Lower leg skin (tissue), 4 donors: Measurements from ENCODE around the gene ZFHX3. TPM values are rescaled to one million over a fixed set of nuclear protein-coding genes. Genes with fewer than 3 reads are reported as not detected.

Experiments
- DNase-seq, 2 donors: peaks; one replicate each; pipeline ENCODE4 v3.0.0-alpha.2; 2019; ENCODE audit warnings: low spot score in 2 of 2
- H3K4me3 ChIP-seq: fragments of 200-600 bp; sonication (generic); 2 replicates; pipeline ENCODE4 v1.5.1; 2017; ENCODE audit warnings: mild to moderate bottlenecking, low read depth; ENCODE audit not compliant: poor library complexity, severe bottlenecking
- POLR2A ChIP-seq, 2 donors: fragments of 450-650 bp; IDR thresholded peaks; one replicate each; pipeline ENCODE4 v1.6.1; 2016 to 2017; ENCODE audit warnings: antibody characterized with exemption in 2 of 2, mild to moderate bottlenecking in 1 of 2, moderate library complexity in 1 of 2
- WGBS, 2 donors: methylation state at CpG; one replicate each; pipeline ENCODE4 v1.1.5; 2018; 5-methylcytosine and 5-hydroxymethylcytosine counted together
- intact Hi-C: fragments of 100-400 bp; cut with DNase I; formaldehyde crosslinking; loops from one replicate; pipeline ENCODE4 v1.15.0; 2023; ENCODE audit warnings: low total_unique reads
- total RNA-seq, 4 donors: library from RNA; depleted of rRNA; stranded (reverse); fragments of >200 nt; gene quantifications; one replicate each; pipeline ENCODE4 v1.1.0, GENCODE V29; 2016
- TF ChIP-seq, protein P1 (sequence below), 3 donors: fragments of 450-650 bp; IDR thresholded peaks; one replicate each; pipeline ENCODE4 v1.5.1; 2016; ENCODE audit warnings: antibody characterized with exemption in 3 of 3, mild to moderate bottlenecking in 3 of 3, moderate library complexity in 2 of 3

ZFHX3 gene, protein sequence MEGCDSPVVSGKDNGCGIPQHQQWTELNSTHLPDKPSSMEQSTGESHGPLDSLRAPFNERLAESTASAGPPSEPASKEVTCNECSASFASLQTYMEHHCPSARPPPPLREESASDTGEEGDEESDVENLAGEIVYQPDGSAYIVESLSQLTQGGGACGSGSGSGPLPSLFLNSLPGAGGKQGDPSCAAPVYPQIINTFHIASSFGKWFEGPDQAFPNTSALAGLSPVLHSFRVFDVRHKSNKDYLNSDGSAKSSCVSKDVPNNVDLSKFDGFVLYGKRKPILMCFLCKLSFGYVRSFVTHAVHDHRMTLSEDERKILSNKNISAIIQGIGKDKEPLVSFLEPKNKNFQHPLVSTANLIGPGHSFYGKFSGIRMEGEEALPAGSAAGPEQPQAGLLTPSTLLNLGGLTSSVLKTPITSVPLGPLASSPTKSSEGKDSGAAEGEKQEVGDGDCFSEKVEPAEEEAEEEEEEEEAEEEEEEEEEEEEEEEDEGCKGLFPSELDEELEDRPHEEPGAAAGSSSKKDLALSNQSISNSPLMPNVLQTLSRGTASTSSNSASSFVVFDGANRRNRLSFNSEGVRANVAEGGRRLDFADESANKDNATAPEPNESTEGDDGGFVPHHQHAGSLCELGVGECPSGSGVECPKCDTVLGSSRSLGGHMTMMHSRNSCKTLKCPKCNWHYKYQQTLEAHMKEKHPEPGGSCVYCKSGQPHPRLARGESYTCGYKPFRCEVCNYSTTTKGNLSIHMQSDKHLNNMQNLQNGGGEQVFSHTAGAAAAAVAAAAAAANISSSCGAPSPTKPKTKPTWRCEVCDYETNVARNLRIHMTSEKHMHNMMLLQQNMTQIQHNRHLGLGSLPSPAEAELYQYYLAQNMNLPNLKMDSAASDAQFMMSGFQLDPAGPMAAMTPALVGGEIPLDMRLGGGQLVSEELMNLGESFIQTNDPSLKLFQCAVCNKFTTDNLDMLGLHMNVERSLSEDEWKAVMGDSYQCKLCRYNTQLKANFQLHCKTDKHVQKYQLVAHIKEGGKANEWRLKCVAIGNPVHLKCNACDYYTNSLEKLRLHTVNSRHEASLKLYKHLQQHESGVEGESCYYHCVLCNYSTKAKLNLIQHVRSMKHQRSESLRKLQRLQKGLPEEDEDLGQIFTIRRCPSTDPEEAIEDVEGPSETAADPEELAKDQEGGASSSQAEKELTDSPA (N-terminal part only)
- 10 to 100 TPM in 2 of 4 donors, 1 to 10 TPM in 2; 3.4 to 14.9 (median 10.0) TPM for total RNA-seq

DNA sequence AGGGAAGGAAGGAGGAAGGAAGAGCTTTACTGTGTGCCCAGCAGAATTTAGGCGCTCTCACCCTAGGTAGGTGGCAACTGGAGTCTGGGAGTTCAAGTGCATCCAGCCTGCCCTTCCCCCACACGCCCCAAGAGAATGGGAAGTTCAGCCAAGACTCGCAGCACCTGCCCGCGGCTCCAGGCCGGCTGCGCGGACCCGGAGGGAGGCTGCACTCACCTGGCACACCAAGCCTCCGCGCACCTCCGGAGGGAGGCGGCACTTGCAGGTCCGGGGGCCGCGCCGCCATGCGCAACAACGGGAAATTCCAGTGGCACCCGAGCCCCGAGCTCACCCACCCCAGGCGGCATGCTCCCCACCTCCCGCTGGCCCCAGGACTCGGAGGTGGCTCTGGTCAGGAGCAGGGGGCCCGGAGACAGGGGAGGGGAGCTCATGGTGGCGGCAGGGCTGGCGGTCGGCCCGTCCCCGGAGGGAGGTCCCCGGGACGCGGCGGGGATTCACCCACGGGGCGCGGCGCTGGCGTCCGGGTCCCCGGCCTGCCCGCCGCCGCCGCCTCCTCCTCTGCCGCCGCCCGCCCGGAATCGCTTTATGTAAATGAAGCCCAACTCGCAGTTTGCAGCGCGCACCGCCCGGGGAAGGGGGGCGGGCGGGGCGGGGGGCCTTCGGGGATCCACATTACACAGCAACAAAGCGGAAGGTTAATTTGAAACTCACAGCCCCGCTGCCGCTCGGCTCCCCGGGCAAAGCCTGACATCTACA is at the start of gene ZFHX3:
ZFHX3 (minus strand) TSS at position 593 of the 756 bp plus-strand sequence. CDS start 87,983 bp downstream, outside the sequence.
- intact Hi-C loops, result no loop called here
- peak; percentile 76 to 96 for DNase-seq
- TF ChIP-seq POLR2A (IDR thresholded peaks at IDR 0.05), result no peak
- TF ChIP-seq, protein P1, sequence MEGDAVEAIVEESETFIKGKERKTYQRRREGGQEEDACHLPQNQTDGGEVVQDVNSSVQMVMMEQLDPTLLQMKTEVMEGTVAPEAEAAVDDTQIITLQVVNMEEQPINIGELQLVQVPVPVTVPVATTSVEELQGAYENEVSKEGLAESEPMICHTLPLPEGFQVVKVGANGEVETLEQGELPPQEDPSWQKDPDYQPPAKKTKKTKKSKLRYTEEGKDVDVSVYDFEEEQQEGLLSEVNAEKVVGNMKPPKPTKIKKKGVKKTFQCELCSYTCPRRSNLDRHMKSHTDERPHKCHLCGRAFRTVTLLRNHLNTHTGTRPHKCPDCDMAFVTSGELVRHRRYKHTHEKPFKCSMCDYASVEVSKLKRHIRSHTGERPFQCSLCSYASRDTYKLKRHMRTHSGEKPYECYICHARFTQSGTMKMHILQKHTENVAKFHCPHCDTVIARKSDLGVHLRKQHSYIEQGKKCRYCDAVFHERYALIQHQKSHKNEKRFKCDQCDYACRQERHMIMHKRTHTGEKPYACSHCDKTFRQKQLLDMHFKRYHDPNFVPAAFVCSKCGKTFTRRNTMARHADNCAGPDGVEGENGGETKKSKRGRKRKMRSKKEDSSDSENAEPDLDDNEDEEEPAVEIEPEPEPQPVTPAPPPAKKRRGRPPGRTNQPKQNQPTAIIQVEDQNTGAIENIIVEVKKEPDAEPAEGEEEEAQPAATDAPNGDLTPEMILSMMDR (IDR thresholded peaks at IDR 0.05), result no peak
- 0 to 15% methylated on average over 8 to 40 of the region's 64 CpGs for WGBS, 2 donors
- peak within 1 kb of the TSS; percentile 72 for H3K4me3 ChIP-seq

DNA sequence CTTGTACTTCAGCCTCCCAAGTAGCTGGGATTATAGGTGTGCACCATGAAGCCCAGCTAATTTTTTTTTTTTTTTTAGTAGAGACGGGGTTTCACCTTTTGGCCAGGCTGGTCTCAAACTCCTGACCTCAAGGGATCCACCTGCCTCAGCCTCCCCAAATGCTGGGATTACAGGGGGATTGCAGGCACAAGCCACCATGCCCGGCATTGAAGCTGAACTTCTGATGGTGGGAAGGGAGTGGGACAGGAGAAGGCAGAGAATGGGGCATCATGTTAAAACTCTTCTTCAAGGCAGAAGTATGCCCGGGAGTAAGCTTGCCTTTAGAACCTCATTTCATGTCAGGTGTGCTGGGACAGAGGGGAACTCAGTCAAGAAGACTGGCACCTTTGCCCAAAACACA is 48.6 kb upstream of the ZFHX3 start:
- no peak for TF ChIP-seq POLR2A (IDR thresholded peaks at IDR 0.05)
- TF ChIP-seq, protein P1 (IDR thresholded peaks at IDR 0.05), result no peak
- intact Hi-C loops, result no loop called here
- 62 to 65% methylated on average over 3 of the region's 3 CpGs for WGBS, 2 donors
- no peak overlapping the region for H3K4me3 ChIP-seq
- DNase-seq, result no peak

DNA sequence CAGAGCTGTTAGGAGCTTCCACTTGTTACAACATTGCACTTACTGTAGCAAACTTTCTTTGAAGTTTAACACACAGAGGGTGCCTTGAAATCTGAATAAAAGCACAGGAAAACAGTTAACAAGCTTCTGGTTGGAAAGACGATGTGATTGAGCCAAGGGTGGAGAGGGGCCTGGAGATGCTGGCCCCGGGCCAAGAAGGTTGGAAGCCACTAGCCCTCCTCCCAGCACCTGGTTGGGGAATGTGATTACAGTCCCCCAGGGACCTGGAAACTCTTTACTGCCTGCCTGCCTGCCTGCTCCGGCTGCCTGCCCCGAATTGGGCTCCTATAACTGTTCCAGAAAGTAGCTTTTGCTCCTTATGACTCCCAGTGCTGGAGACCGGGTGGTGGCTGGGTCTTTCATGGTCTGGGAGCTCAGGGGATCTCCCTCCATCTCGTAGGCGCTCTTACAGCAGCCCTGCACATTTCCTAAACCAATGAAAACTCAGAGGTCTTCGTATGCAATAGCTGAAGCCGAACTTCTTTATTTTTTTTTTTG is 48.0 kb upstream of the ZFHX3 start:
- TF ChIP-seq, protein P1 (IDR thresholded peaks at IDR 0.05), result no peak
- no peak for TF ChIP-seq POLR2A (IDR thresholded peaks at IDR 0.05)
- intact Hi-C loops, result no loop called here
- DNase-seq, result no peak
- no peak overlapping the region for H3K4me3 ChIP-seq
- 15 to 18% methylated on average over 9 of the region's 9 CpGs for WGBS, 2 donors

DNA sequence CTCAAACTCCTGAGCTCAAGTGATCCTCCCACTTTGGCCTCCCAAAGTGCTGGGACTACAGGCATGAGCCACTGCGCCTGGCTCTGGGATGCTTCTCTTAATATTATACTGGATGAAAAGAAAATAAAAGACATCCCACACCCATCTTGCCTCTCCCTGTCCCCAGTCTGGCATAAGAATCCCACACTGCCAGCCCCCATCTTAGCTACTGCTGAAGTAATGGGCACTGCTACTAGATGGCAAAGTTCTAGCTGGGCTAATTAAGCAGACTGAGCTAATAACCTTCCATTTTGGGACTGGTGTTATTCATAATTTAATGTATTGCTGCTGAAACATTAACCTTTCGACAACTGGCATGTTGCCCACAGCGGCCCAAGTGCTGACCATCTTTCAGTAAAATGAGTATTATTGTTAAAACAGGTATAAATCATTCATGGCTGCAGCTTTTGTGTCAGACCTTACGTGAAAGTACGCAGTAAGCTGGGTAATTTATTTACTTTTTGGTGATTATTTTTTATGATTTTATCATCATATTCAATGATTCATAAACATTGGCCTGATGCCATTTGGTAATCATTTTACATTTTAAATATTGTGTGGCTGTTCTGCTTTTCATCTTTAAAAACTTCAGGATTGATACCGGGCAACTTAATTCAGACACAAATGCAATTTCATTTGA is 47.4 kb upstream of the ZFHX3 start:
- intact Hi-C loops, result no loop called here
- WGBS, 2 donors, result 48 to 54% methylated on average over 6 of the region's 6 CpGs
- no peak for DNase-seq
- H3K4me3 ChIP-seq, result no peak overlapping the region
- TF ChIP-seq, protein P1 (IDR thresholded peaks at IDR 0.05), result no peak
- TF ChIP-seq POLR2A (IDR thresholded peaks at IDR 0.05), result no peak
